SK-N-SH (cell line): Measurements from ENCODE around the gene TSPAN32.

Experiments
- CTCF ChIP-seq: fragments of 200-600 bp; sonication (generic); IDR thresholded peaks from 2 replicates; pipeline ENCODE4 v1.6.1; 2017; ENCODE audit warnings: antibody characterized with exemption, mild to moderate bottlenecking, moderate library complexity
- EP300 ChIP-seq, 2 experiments: IDR thresholded peaks; 2 replicates each; pipeline versions ENCODE4 v1.4.0 to v1.6.1; 2012; ENCODE audit warnings: borderline replicate concordance in 1 of 2, low read depth in 1 of 2, low read length in 1 of 2
- FOXJ3 ChIP-seq: sonication (generic); formaldehyde crosslinking; IDR thresholded peaks from 2 replicates; pipeline ENCODE4 v1.5.1; 2020; ENCODE audit warnings: mild to moderate bottlenecking, missing genetic modification reagents
- GABPA ChIP-seq: IDR thresholded peaks from 2 replicates; pipeline ENCODE4 v1.4.0; 2012; ENCODE audit warnings: low read depth, mild to moderate bottlenecking
- MEF2A ChIP-seq: IDR thresholded peaks from 2 replicates; pipeline ENCODE4 v1.4.0; 2012; ENCODE audit warnings: low read depth, borderline replicate concordance
- POLR2AphosphoS5 ChIP-seq: IDR thresholded peaks from 2 replicates; pipeline ENCODE4 v1.6.1; 2012; ENCODE audit warnings: low read depth, low read length
- RAD21 ChIP-seq: IDR thresholded peaks from 2 replicates; pipeline ENCODE4 v1.6.1; 2012; ENCODE audit warnings: mild to moderate bottlenecking, low read length
- RCOR1 ChIP-seq: fragments of 150-350 bp; IDR thresholded peaks from 2 replicates; pipeline ENCODE4 v1.6.1; 2017; ENCODE audit warnings: antibody characterized with exemption, low read length
- SIN3A ChIP-seq: IDR thresholded peaks from 2 replicates; pipeline ENCODE4 v1.6.1; 2012; ENCODE audit warnings: low read depth, mild to moderate bottlenecking, low read length, moderate library complexity, borderline replicate concordance
- TCF12 ChIP-seq: IDR thresholded peaks from 2 replicates; pipeline ENCODE4 v1.4.0; 2012
- USF2 ChIP-seq: fragments of 150-350 bp; IDR thresholded peaks from 2 replicates; pipeline ENCODE4 v1.6.1; 2017; ENCODE audit warnings: antibody characterized with exemption, low read length, low read depth, borderline replicate concordance
- ZBTB33 ChIP-seq: IDR thresholded peaks from 2 replicates; pipeline ENCODE4 v1.4.0; 2012; ENCODE audit warnings: low read depth, borderline replicate concordance
- TF ChIP-seq, protein P1 (sequence below): IDR thresholded peaks from 2 replicates; pipeline ENCODE4 v1.6.1; 2012; ENCODE audit warnings: mild to moderate bottlenecking, low read depth, low read length, moderate library complexity
- TF ChIP-seq, protein P2 (sequence below): IDR thresholded peaks from 2 replicates; pipeline ENCODE4 v1.4.0; 2012; ENCODE audit warnings: low read depth, borderline replicate concordance

GRCh38 chr11:2306452-2306823, 4.6 kb downstream of the TSPAN32 start:
- TF ChIP-seq CTCF = no peak
- TF ChIP-seq, protein P1, sequence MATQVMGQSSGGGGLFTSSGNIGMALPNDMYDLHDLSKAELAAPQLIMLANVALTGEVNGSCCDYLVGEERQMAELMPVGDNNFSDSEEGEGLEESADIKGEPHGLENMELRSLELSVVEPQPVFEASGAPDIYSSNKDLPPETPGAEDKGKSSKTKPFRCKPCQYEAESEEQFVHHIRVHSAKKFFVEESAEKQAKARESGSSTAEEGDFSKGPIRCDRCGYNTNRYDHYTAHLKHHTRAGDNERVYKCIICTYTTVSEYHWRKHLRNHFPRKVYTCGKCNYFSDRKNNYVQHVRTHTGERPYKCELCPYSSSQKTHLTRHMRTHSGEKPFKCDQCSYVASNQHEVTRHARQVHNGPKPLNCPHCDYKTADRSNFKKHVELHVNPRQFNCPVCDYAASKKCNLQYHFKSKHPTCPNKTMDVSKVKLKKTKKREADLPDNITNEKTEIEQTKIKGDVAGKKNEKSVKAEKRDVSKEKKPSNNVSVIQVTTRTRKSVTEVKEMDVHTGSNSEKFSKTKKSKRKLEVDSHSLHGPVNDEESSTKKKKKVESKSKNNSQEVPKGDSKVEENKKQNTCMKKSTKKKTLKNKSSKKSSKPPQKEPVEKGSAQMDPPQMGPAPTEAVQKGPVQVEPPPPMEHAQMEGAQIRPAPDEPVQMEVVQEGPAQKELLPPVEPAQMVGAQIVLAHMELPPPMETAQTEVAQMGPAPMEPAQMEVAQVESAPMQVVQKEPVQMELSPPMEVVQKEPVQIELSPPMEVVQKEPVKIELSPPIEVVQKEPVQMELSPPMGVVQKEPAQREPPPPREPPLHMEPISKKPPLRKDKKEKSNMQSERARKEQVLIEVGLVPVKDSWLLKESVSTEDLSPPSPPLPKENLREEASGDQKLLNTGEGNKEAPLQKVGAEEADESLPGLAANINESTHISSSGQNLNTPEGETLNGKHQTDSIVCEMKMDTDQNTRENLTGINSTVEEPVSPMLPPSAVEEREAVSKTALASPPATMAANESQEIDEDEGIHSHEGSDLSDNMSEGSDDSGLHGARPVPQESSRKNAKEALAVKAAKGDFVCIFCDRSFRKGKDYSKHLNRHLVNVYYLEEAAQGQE = no peak
- peak; percentile 98 for TF ChIP-seq TCF12
- no peak for TF ChIP-seq RAD21
- 0 out of 2 replicates have a peak, but pooled peaks have one; percentile 13 for TF ChIP-seq FOXJ3 (CRISPR knock-in tag)
- TF ChIP-seq POLR2AphosphoS5 = peak; percentile 79
- no peak for TF ChIP-seq USF2
- TF ChIP-seq MEF2A = no peak
- TF ChIP-seq SIN3A = no peak
- TF ChIP-seq, protein P2, sequence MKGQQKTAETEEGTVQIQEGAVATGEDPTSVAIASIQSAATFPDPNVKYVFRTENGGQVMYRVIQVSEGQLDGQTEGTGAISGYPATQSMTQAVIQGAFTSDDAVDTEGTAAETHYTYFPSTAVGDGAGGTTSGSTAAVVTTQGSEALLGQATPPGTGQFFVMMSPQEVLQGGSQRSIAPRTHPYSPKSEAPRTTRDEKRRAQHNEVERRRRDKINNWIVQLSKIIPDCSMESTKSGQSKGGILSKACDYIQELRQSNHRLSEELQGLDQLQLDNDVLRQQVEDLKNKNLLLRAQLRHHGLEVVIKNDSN = no peak
- TF ChIP-seq GABPA = no peak
- no peak for TF ChIP-seq RCOR1
- peak in 1 of 2 experiments; percentile 63; a peak in 1 of 4 replicates for TF ChIP-seq EP300 (IDR thresholded peaks at IDR 0.05; ENCODE audit: borderline replicate concordance in 1 of 2, low read depth in 1 of 2, low read length in 1 of 2)
- TF ChIP-seq ZBTB33 = no peak
